Trophoblast cell (in vitro differentiated cells and primary cell): ENCODE measurements around the gene P2RX6.
"Not testable (repeated sequence)": the region's sequence is repeated elsewhere in the genome, so short reads cannot be mapped to it uniquely, and the experiment has no call there.

Experiments used
- DNase-seq, 2 donors: peaks; one replicate each; pipeline ENCODE4 v3.0.0-alpha.2; 2016
- H2AFZ ChIP-seq: 2 replicates; pipeline ENCODE4 v1.6.1; 2013; ENCODE audit warnings: low read length, moderate library complexity, mild to moderate bottlenecking; ENCODE audit not compliant: insufficient read depth, poor library complexity
- H2AK5ac ChIP-seq: 2 replicates; pipeline ENCODE4 v1.6.1; 2013; ENCODE audit warnings: mild to moderate bottlenecking, low read length
- H2BK120ac ChIP-seq: 2 replicates; pipeline ENCODE4 v1.6.1; 2013; ENCODE audit warnings: low read length, mild to moderate bottlenecking, moderate library complexity; ENCODE audit not compliant: insufficient read depth, poor library complexity
- H2BK12ac ChIP-seq: 2 replicates; pipeline ENCODE4 v1.6.1; 2013; ENCODE audit warnings: mild to moderate bottlenecking, low read length, moderate library complexity
- H2BK5ac ChIP-seq: 2 replicates; pipeline ENCODE4 v1.6.1; 2013; ENCODE audit warnings: low read length, low read depth, moderate library complexity, mild to moderate bottlenecking; ENCODE audit not compliant: poor library complexity
- H3K14ac ChIP-seq: 2 replicates; pipeline ENCODE4 v1.6.1; 2013; ENCODE audit warnings: mild to moderate bottlenecking, low read length
- H3K18ac ChIP-seq: 2 replicates; pipeline ENCODE4 v1.6.1; 2013; ENCODE audit warnings: mild to moderate bottlenecking, low read length
- H3K23ac ChIP-seq: 2 replicates; pipeline ENCODE4 v1.6.1; 2013; ENCODE audit warnings: low read length
- H3K27ac ChIP-seq: 2 replicates; pipeline ENCODE4 v1.5.1; 2013; ENCODE audit warnings: low read depth, mild to moderate bottlenecking, inconsistent platforms, low read length, moderate library complexity
- H3K27me3 ChIP-seq: 2 replicates; pipeline ENCODE4 v1.6.1; 2013; ENCODE audit warnings: inconsistent platforms, mild to moderate bottlenecking, low read length, moderate library complexity; ENCODE audit not compliant: insufficient read depth
- H3K36me3 ChIP-seq, 2 experiments: 1 replicate in 1 of 2; 2 replicates in 1 of 2; pipeline ENCODE4 v1.6.1; 2013; ENCODE audit warnings: low read length in 2 of 2, mild to moderate bottlenecking in 2 of 2, moderate library complexity in 1 of 2; ENCODE audit not compliant: insufficient read depth in 2 of 2, control insufficient read depth in 1 of 2
- H3K4ac ChIP-seq: 2 replicates; pipeline ENCODE4 v1.6.1; 2013; ENCODE audit warnings: low read depth, mild to moderate bottlenecking, low read length, moderate library complexity
- H3K4me1 ChIP-seq, 2 experiments: 1 replicate in 1 of 2; 2 replicates in 1 of 2; pipeline ENCODE4 v1.6.1; 2013; ENCODE audit warnings: low read length in 2 of 2, mild to moderate bottlenecking in 2 of 2, moderate library complexity in 1 of 2; ENCODE audit not compliant: insufficient read depth in 2 of 2, control insufficient read depth in 1 of 2
- H3K4me2 ChIP-seq: 2 replicates; pipeline ENCODE4 v1.6.1; 2013; ENCODE audit warnings: inconsistent platforms, mild to moderate bottlenecking, low read length, moderate library complexity
- H3K4me3 ChIP-seq: 2 replicates; pipeline ENCODE4 v1.5.1; 2013; ENCODE audit warnings: mild to moderate bottlenecking, low read depth, low read length, inconsistent platforms
- H3K79me1 ChIP-seq: one replicate; pipeline ENCODE4 v1.6.1; 2013; ENCODE audit warnings: low read length
- H3K79me2 ChIP-seq: 2 replicates; pipeline ENCODE4 v1.6.1; 2013; ENCODE audit warnings: low read length, mild to moderate bottlenecking; ENCODE audit not compliant: control insufficient read depth, insufficient read depth, poor library complexity
- H3K9ac ChIP-seq: 2 replicates; pipeline ENCODE4 v1.6.1; 2013; ENCODE audit warnings: mild to moderate bottlenecking, low read length
- H3K9me3 ChIP-seq: 2 replicates; pipeline ENCODE4 v1.6.1; 2013; ENCODE audit warnings: low read depth, mild to moderate bottlenecking, control low read depth, inconsistent platforms, low read length; ENCODE audit not compliant: insufficient read depth
- H4K12ac ChIP-seq: 2 replicates; pipeline ENCODE4 v1.6.1; 2013; ENCODE audit warnings: low read depth, mild to moderate bottlenecking, low read length, moderate library complexity
- H4K8ac ChIP-seq: 2 replicates; pipeline ENCODE4 v1.6.1; 2013; ENCODE audit warnings: low read depth, mild to moderate bottlenecking, low read length, moderate library complexity
- H4K91ac ChIP-seq: one replicate; pipeline ENCODE4 v1.6.1; 2013; ENCODE audit warnings: low read depth, mild to moderate bottlenecking, low read length, moderate library complexity
- WGBS: extraction: QIAGEN DNeasy Blood & Tissue Kit; methylation state at CpG from one replicate; pipeline ENCODE4 v1.1.7; 2013; ENCODE audit warnings: missing lambda C conversion rate; ENCODE audit not compliant: insufficient read length, insufficient coverage; ENCODE audit errors: extremely low coverage; 5-methylcytosine and 5-hydroxymethylcytosine counted together

P2RX6 gene

GRCh38 chr22:21001601-21002325 is 13.2 kb upstream of the P2RX6 start, which contains the start of gene THAP7:
TSS of gene THAP7 (minus strand) at chr22:21002118. CDS start at chr22:21001911, 207 bp downstream.
- H4K12ac ChIP-seq = peak within 1 kb of the TSS; percentile 98
- H3K4me2 ChIP-seq = peak within 1 kb of the TSS; percentile 88
- H3K14ac ChIP-seq = peak within 1 kb of the TSS; percentile 99
- H2AFZ ChIP-seq = peak within 1 kb of the TSS; percentile 73
- no peaks in the 10 kb centered on the region for H3K27me3 ChIP-seq
- peak within 1 kb of the TSS; percentile 96 for H4K91ac ChIP-seq
- peak within 1 kb of the TSS; percentile 91 for H3K9ac ChIP-seq
- whole genome bisulfite sequencing = no CpG with 5 or more reads among the region's 83 CpGs
- H3K4ac ChIP-seq = peak within 1 kb of the TSS; percentile 55
- no peak within 1 kb of the TSS for H3K23ac ChIP-seq
- peaks cover 17% of the 10 kb centered on the region for H3K79me1 ChIP-seq
- peak within 1 kb of the TSS; percentile 90 for H3K18ac ChIP-seq
- H3K36me3 ChIP-seq = peaks cover 29 to 30% of the 10 kb centered on the region in 2 experiments
- H3K27ac ChIP-seq = peak within 1 kb of the TSS; percentile 96
- peak within 1 kb of the TSS; percentile 73 for H2BK120ac ChIP-seq
- peak within 1 kb of the TSS; percentile 90 for H2BK5ac ChIP-seq
- peak; percentile 97 to 99 for DNase-seq
- H3K9me3 ChIP-seq = no peaks in the 10 kb centered on the region
- H3K79me2 ChIP-seq = peaks cover 15% of the 10 kb centered on the region
- H2BK12ac ChIP-seq = peak within 1 kb of the TSS; percentile 45
- peak within 1 kb of the TSS; percentile 99 for H4K8ac ChIP-seq
- H2AK5ac ChIP-seq = peak within 1 kb of the TSS; percentile 85
- peaks cover 14 to 20% of the 10 kb centered on the region in 2 experiments for H3K4me1 ChIP-seq
- H3K4me3 ChIP-seq = peak within 1 kb of the TSS; percentile 87

- Histone ChIP-seq H3K79me2 (peaks cover 15% of the 10 kb centered on the region), H4K91ac (no peak overlapping the region), H2AFZ (no peak overlapping the region), H3K27ac (no peak overlapping the region), H3K9ac (no peak overlapping the region), H3K23ac (no peak overlapping the region), H2AK5ac (no peak overlapping the region), H4K8ac (no peak overlapping the region), H3K79me1 (peaks cover 17% of the 10 kb centered on the region), H3K27me3 (no peaks in the 10 kb centered on the region), H3K4ac (no peak overlapping the region), H3K4me1 (peaks cover 14 to 20% of the 10 kb centered on the region in 2 experiments), H3K18ac (no peak overlapping the region), H2BK120ac (no peak overlapping the region), H3K14ac (no peak overlapping the region), H2BK5ac (no peak overlapping the region), H4K12ac (no peak overlapping the region), H3K4me3 (no peak overlapping the region), H2BK12ac (no peak overlapping the region), H3K36me3 (peaks cover 15 to 17% of the 10 kb centered on the region in 2 experiments), H3K9me3 (no peaks in the 10 kb centered on the region), H3K4me2 (no peak overlapping the region)
- DNase-seq = no peak
- no CpG with 5 or more reads among the region's 4 CpGs for WGBS
These were observed 11.2 kb upstream of the P2RX6 start for GRCh38 chr22:21003782-21004181.

DNA sequence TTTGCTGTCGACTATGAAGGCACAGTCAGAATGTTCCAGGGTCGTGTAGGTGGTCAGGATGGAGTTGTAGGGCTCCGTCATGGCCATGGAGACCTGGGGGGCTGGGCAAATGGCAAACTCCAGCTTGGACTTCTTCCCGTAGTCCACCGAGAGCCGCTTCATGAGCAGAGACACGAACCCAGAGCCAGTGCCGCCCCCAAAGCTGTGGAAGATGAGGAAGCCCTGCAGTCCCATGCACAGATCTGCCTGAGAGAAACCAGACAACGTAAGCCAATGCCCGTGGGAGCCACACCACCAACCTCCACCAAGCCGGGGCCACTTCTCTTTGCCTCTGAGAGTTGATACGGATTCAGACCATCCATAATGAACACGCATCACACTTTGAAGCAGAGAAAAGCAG is 5.8 kb upstream of the P2RX6 start:
- not testable (repeated sequence) for H3K27ac ChIP-seq, H3K9me3 ChIP-seq, H3K4ac ChIP-seq, H2AFZ ChIP-seq, H3K79me2 ChIP-seq, H3K79me1 ChIP-seq, H3K18ac ChIP-seq, H3K27me3 ChIP-seq, H3K36me3 ChIP-seq, H3K4me3 ChIP-seq, DNase-seq, H4K8ac ChIP-seq, H2AK5ac ChIP-seq, H3K9ac ChIP-seq, H2BK12ac ChIP-seq, H4K91ac ChIP-seq, H3K23ac ChIP-seq, H2BK120ac ChIP-seq, H3K14ac ChIP-seq, H3K4me2 ChIP-seq, H2BK5ac ChIP-seq, H4K12ac ChIP-seq, H3K4me1 ChIP-seq
- no CpG with 5 or more reads among the region's 13 CpGs for WGBS

DNA sequence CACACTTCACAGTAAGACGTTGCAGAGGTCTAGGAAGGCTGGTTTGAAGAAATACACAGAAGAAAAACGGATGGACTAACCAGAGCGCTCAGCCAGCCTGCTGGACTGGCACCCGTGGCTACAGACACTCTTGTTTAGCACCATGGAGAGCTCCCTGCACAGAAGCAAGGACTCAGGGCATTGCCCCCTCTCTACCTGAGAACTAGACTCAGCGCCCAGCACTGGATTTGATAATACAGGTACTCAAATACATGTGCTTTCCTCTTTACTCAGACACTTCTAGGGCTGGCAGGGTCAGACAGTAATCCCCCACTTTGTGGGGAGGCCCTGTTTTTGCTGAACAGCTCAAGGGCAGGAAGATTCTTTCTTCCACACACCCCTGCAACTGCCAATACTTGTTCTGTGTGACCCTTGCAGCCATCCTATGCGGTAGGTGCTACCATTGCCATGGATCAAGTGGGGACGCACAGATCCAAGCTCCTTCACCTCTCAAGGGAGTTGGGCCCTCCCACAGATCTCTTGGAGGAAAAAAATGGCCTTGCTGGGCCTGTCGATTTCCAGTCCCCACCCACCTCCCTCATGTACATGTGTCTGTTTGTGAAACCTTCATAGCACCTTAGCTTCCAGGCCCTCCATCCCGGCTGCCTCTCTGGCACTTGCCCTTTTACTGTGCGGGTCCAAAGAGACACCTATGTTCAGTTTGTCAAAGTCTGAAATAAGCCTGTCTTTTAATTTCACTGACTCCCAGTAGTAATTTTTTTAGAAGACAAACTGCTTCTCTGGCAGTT is 5.1 kb upstream of the P2RX6 start:
- Histone ChIP-seq H4K8ac (no peak overlapping the region), H2BK120ac (no peak overlapping the region), H2BK5ac (no peak overlapping the region), H3K27me3 (no peaks in the 10 kb centered on the region), H3K79me2 (no peaks in the 10 kb centered on the region), H3K4me1 (peaks cover 7 to 10% of the 10 kb centered on the region in 2 experiments), H3K4ac (no peak overlapping the region), H3K18ac (no peak overlapping the region), H2AK5ac (no peak overlapping the region), H3K14ac (no peak overlapping the region), H2BK12ac (no peak overlapping the region), H3K4me3 (no peak overlapping the region), H3K9ac (no peak overlapping the region), H3K27ac (no peak overlapping the region), H3K23ac (no peak overlapping the region), H4K91ac (no peak overlapping the region), H3K4me2 (no peak overlapping the region), H4K12ac (no peak overlapping the region), H3K36me3 (no peaks in the 10 kb centered on the region), H3K9me3 (no peaks in the 10 kb centered on the region), H2AFZ (no peak overlapping the region), H3K79me1 (peaks cover 3% of the 10 kb centered on the region)
- no CpG with 5 or more reads among the region's 10 CpGs for WGBS
- peak; percentile 38 to 79 for DNase-seq
